Activated naive CD8-positive, alpha-beta T cell treated with anti-CD3 and anti-CD28 coated beads, Interleukin-2, amount 50 U/mL, for 24 hours (primary cell): Measurements from ENCODE around the gene MAGOHB.

Experiments
- ATAC-seq: fragments of 150-1000 bp; cut with Tn5 transposase; one replicate; pipeline ENCODE4 v1.10.0; 2021
- DNase-seq: peaks from one replicate; pipeline ENCODE4 v3.0.0; 2021
- H3K27ac Mint-ChIP-seq: one replicate; pipeline ENCODE4 v1.8.0; 2021; ENCODE audit warnings: mild to moderate bottlenecking, mixed read lengths
- H3K27me3 Mint-ChIP-seq: one replicate; pipeline ENCODE4 v1.8.0; 2021; ENCODE audit warnings: mixed read lengths
- H3K36me3 Mint-ChIP-seq: one replicate; pipeline ENCODE4 v1.8.0; 2021; ENCODE audit warnings: low read depth, mixed read lengths
- H3K4me1 Mint-ChIP-seq: one replicate; pipeline ENCODE4 v1.8.0; 2021; ENCODE audit warnings: mixed read lengths
- H3K4me3 Mint-ChIP-seq: one replicate; pipeline ENCODE4 v1.8.0; 2021; ENCODE audit warnings: mild to moderate bottlenecking, moderate library complexity, mixed read lengths
- H3K9me3 Mint-ChIP-seq: one replicate; pipeline ENCODE4 v1.8.0; 2021; ENCODE audit warnings: mixed read lengths

MAGOHB gene

DNA sequence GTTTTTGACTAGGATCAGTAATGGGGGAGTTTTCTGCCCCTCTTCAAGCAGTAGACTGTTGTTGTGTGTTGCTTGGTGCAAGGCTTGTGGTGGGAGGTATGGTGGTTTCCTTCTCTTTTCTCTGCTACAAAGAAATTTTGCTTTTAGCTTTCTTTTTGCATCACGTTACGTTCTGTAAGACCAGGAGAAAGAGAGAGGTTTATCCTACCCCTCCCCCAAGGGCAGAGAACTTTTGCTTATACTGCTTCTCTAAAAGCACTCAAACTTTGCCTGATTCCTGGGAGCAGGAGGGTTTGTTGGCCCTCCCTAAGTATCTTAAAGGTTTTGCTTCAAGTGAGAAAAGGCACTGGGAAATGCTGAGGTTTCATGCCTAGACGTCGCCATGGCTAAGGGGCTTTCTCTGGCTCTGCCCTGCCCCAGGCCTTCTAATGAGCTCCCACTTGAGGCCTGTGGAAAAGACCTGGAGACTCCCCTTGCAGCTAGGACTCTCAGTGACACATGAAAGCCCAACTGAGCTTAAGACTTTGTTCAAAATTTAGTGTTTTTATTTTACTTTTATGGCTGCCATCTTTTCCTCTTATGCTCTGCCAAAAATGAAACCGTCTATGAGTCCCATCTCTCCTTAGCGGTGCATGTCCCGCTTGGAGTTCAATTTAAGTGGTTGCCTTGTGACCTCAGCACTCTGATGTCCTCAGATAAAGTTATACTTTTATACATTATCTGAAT, 58.5 kb downstream of the MAGOHB start:
- H3K9me3 Mint-ChIP-seq, result peaks cover 7% of the 10 kb centered on the region
- H3K36me3 Mint-ChIP-seq, result peaks cover 58% of the 10 kb centered on the region
- peak overlapping the region; percentile 99 for H3K27ac Mint-ChIP-seq
- H3K4me1 Mint-ChIP-seq, result peaks cover 63% of the 10 kb centered on the region
- H3K27me3 Mint-ChIP-seq, result no peaks in the 10 kb centered on the region
- H3K4me3 Mint-ChIP-seq, result peak overlapping the region; percentile 89
- DNase-seq, result no peak
- peak; percentile 20 for ATAC-seq

DNA sequence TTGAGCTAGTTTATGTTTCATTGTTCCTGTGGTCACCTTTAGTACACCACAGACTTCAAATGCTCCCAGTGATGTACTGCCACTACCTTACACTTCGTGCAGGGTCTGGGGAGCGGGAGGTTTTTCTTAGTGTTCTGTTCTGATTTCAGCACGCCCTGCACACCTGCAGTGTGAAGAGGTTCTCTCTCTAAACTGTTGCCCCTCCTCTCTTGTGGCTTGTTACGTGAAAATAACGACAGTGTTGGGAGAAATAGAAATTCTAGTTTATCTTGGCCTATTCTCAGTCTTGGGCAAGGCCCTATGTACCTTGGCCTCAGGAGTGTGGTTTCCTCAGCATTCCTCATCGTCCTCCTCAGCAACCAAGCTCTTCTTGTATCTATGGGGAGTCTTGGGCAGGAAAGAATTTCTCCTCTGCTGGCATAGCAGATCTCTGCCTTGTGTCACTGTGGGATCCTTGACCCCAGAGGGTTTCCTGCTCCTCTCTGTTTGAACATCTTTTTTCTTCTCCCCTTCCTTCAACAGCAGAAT, 59.1 kb downstream of the MAGOHB start:
- H3K4me1 Mint-ChIP-seq, result peaks cover 59% of the 10 kb centered on the region
- peaks cover 53% of the 10 kb centered on the region for H3K36me3 Mint-ChIP-seq
- H3K4me3 Mint-ChIP-seq, result peak overlapping the region; percentile 89
- H3K27me3 Mint-ChIP-seq, result no peaks in the 10 kb centered on the region
- ATAC-seq (peak; percentile 41), DNase-seq (no peak)
- peaks cover 7% of the 10 kb centered on the region for H3K9me3 Mint-ChIP-seq
- peak overlapping the region; percentile 99 for H3K27ac Mint-ChIP-seq
